Measurements from ENCODE around the gene PLXNA4.

PLXNA4 gene

DNA sequence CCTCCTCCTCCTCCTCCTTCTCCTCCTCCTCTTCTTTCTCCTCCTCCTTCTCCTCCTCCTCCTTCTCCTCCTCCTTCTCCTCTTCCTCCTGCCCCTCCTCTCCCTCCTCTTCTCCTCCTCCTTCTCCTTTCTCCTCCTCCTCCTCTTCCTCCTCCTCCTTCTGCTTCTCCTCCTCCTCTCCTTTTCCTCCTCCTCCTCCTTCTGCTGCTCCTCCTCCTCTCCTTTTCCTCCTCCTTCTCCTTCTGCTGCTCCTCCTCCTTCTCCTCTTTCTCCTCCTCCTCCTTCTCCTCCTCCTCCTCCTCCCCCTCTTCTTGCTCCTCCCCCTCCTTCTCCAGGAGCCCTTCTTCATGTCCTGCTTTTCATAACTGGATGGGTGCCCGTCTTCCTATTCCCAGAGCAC is 12.2 kb downstream of the PLXNA4 start:
- Histone ChIP-seq H3K9me3 (ENCODE audit: low read length) (no peaks in the 10 kb centered on the region), H3K4me1 (ENCODE audit: insufficient read depth, low read length, severe bottlenecking) (no peaks in the 10 kb centered on the region), H2AFZ (ENCODE audit: low read length) (no peak overlapping the region), H3K4me2 (ENCODE audit: low read length) (no peak overlapping the region), H3F3A (ENCODE audit: insufficient read depth, low read length) (no peaks in the 10 kb centered on the region), H3K27me3 (ENCODE audit: insufficient read depth, low read length) (no peaks in the 10 kb centered on the region; the same call in 1 of the 2 replicates), H3K79me2 (ENCODE audit: insufficient read depth, low read length) (no peaks in the 10 kb centered on the region), H3K9ac (ENCODE audit: low read length) (no peak overlapping the region), H3K9me2 (ENCODE audit: low read depth, low read length) (no peaks in the 10 kb centered on the region), H3K4me3 (ENCODE audit: low read depth, low read length, poor library complexity, severe bottlenecking) (no peak overlapping the region), H3K27ac (ENCODE audit: low read depth, low read length, poor library complexity, severe bottlenecking) (no peak overlapping the region), H4K20me1 (ENCODE audit: insufficient read depth, low read length) (no peaks in the 10 kb centered on the region), H3K36me3 (ENCODE audit: insufficient read depth, low read length) (no peaks in the 10 kb centered on the region)
- TF ChIP-seq EZH2 (IDR thresholded peaks at IDR 0.05; ENCODE audit: borderline replicate concordance, low read length): no peak
- TF ChIP-seq, protein P1, sequence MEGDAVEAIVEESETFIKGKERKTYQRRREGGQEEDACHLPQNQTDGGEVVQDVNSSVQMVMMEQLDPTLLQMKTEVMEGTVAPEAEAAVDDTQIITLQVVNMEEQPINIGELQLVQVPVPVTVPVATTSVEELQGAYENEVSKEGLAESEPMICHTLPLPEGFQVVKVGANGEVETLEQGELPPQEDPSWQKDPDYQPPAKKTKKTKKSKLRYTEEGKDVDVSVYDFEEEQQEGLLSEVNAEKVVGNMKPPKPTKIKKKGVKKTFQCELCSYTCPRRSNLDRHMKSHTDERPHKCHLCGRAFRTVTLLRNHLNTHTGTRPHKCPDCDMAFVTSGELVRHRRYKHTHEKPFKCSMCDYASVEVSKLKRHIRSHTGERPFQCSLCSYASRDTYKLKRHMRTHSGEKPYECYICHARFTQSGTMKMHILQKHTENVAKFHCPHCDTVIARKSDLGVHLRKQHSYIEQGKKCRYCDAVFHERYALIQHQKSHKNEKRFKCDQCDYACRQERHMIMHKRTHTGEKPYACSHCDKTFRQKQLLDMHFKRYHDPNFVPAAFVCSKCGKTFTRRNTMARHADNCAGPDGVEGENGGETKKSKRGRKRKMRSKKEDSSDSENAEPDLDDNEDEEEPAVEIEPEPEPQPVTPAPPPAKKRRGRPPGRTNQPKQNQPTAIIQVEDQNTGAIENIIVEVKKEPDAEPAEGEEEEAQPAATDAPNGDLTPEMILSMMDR (IDR thresholded peaks at IDR 0.05; ENCODE audit: low read length): no peak

DNA sequence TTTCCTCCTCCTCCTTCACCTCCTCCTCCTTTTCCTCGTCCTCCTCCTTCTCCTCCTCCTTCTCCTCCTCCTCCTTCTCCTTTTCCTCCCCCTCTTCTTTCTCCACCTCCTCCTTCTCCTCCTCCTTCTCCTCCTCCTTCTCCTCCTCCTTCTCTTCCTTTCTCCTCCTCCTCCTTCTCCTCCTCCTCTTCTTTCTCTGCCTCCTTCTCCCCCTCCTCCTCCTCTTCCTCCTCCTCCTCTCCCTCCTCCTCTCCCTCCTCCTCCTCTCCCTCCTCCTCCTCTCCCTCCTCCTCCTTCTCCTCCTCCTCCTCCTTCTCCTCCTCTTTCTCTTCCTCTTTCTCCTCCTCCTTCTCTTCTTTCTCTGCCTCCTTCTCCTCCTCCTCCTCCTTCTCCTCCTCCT is 13.6 kb downstream of the PLXNA4 start:
- Histone ChIP-seq H3F3A (ENCODE audit: insufficient read depth, low read length) (no peaks in the 10 kb centered on the region), H2AFZ (ENCODE audit: low read length) (no peak overlapping the region), H3K9me2 (ENCODE audit: low read depth, low read length) (no peaks in the 10 kb centered on the region), H3K4me2 (ENCODE audit: low read length) (no peak overlapping the region), H3K79me2 (ENCODE audit: insufficient read depth, low read length) (no peaks in the 10 kb centered on the region), H3K4me1 (ENCODE audit: insufficient read depth, low read length, severe bottlenecking) (no peaks in the 10 kb centered on the region), H3K9ac (ENCODE audit: low read length) (no peak overlapping the region), H3K27ac (ENCODE audit: low read depth, low read length, poor library complexity, severe bottlenecking) (no peak overlapping the region), H3K9me3 (ENCODE audit: low read length) (no peaks in the 10 kb centered on the region), H4K20me1 (ENCODE audit: insufficient read depth, low read length) (no peaks in the 10 kb centered on the region), H3K36me3 (ENCODE audit: insufficient read depth, low read length) (no peaks in the 10 kb centered on the region), H3K27me3 (ENCODE audit: insufficient read depth, low read length) (no peaks in the 10 kb centered on the region), H3K4me3 (ENCODE audit: low read depth, low read length, poor library complexity, severe bottlenecking) (no peak overlapping the region)
- TF ChIP-seq, protein P1 (IDR thresholded peaks at IDR 0.05; ENCODE audit: low read length): no peak
- no peak for TF ChIP-seq EZH2 (IDR thresholded peaks at IDR 0.05; ENCODE audit: borderline replicate concordance, low read length)

DNA sequence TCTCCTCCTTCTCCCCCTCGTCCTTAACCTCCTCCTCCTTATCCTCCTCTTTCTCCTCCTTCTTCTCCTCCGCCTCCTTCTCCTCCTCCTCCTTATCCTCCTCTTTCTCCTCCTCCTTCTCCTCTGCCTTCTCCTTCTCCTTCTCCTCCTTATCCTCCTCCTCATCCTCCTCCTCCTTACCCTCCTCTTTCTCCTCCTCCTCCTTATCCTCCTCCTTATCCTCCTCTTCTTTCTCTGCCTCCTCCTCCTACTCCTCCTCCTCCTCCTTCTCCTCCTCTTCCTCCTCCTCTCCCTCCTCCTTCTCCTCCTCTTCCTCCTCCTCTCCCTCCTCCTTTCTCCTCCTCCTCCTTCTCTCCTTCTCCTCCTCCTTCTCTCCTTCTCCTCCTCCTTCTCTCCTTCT is 14.5 kb downstream of the PLXNA4 start:
- H3K27ac ChIP-seq (ENCODE audit: low read depth, low read length, poor library complexity, severe bottlenecking): no peak overlapping the region
- no peaks in the 10 kb centered on the region for H3K27me3 ChIP-seq (ENCODE audit: insufficient read depth, low read length)
- H3F3A ChIP-seq (ENCODE audit: insufficient read depth, low read length): no peaks in the 10 kb centered on the region
- TF ChIP-seq, protein P1 (IDR thresholded peaks at IDR 0.05; ENCODE audit: low read length): no peak
- no peak for TF ChIP-seq EZH2 (IDR thresholded peaks at IDR 0.05; ENCODE audit: borderline replicate concordance, low read length)
- H2AFZ ChIP-seq (ENCODE audit: low read length): no peak overlapping the region
- H3K9me2 ChIP-seq (ENCODE audit: low read depth, low read length): no peaks in the 10 kb centered on the region
- no peak overlapping the region for H3K9ac ChIP-seq (ENCODE audit: low read length)
- no peaks in the 10 kb centered on the region for H3K79me2 ChIP-seq (ENCODE audit: insufficient read depth, low read length)
- H3K4me1 ChIP-seq (ENCODE audit: insufficient read depth, low read length, severe bottlenecking): no peaks in the 10 kb centered on the region
- H3K4me3 ChIP-seq (ENCODE audit: low read depth, low read length, poor library complexity, severe bottlenecking): no peak overlapping the region
- no peaks in the 10 kb centered on the region for H4K20me1 ChIP-seq (ENCODE audit: insufficient read depth, low read length)
- H3K36me3 ChIP-seq (ENCODE audit: insufficient read depth, low read length): no peaks in the 10 kb centered on the region
- H3K9me3 ChIP-seq (ENCODE audit: low read length): no peaks in the 10 kb centered on the region
- no peak overlapping the region for H3K4me2 ChIP-seq (ENCODE audit: low read length)
